Central memory CD4-positive, alpha-beta T cell (primary cell): ENCODE data around the gene LRFN4.

Experiments
- DNase-seq: peaks from one replicate; pipeline ENCODE4 v3.0.0; 2022

The LRFN4 gene

DNA sequence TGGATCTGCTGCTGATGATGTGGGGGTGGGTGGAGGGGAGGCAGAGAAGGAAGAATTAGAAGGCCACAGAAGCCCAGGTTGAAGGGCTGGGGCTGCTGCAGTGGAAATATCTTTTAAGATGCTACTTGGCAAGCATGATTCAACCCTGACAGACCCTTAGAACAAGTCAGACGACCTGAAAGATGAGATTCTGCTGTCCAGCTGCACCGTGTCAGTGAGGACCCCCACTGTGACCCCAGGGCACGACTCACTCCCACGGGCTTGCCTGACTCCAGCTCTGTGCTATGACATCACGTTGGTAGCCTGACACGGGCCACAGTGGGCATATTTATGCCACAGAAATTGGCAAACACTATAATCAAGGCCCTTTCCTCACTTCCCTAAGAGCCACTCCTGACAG is 36.0 kb downstream of the LRFN4 start:
- DNase-seq, result no peak

DNA sequence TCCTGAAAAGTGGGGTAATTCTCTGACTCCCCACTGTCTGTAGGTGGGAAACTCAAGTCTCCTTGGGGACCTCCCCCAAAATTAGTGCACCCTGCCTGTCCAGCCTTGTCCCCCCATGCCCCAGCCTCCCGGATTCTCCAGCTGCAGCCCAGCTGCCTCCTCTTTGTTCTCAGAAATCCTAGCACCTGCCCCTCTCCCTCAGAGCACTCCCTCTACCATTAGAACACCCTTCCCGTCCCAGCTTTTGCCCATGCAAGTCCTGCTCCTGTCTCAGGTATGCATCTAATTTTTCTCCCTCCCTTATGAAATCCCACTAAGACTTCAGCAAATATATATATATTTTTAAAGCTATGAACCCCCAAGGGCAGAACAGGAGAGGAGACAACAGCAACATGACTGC is 37.3 kb downstream of the LRFN4 start:
- DNase-seq, result no peak

DNA sequence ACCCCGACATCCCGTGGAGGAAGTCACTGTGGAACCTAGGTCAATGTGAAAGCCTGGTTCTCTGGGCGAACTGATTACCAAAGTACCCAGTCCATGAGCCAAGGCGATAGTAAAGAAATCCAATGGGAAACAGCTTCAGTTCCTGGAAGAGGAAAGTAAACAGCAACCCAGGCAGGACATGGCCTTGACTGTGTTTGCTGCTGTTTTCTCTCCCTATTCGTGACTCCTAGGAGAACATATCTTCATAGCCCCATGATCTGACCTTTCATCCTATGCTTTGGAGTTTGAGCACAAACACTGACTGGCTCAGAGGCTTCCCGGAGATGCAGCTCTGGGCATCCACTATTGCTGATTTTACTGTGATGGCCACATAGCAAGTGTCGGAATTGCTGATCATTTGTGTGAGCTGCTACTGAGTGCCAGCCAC is 45.1 kb downstream of the LRFN4 start:
- DNase-seq, result no peak

DNA sequence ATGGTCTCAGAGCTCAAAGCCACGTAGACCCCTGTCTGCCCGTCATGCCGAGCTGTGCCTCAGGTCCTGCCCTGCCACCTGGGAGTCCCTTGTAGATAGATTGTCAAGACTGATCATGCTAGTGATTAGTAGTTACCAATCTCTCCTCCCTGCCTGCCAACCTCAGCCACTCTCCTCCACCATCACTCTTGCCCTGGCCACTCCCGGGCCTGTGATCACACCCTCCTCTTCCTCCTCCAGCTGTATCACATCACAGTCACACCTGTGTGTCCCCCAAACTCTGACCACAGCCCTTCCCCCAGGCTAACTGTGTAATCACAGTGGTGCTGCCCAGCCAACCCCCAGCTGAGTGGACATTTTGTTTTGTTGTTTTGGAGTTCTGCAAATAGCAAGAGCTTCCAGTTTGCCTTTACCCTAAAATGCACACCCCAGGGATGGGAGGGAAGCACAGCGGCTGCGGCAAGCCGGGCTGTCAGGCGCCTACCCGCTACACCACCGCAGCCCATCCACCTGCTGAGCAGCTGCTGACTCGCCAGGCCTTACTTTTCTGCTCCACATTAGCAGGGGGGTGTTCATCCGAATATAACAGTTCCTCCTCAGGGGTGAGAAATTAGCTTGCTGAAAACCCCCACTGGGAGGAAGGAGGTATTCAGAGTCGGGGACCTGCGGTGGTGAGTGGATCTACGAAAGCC is 45.8 kb downstream of the LRFN4 start:
- DNase-seq, result no peak

DNA sequence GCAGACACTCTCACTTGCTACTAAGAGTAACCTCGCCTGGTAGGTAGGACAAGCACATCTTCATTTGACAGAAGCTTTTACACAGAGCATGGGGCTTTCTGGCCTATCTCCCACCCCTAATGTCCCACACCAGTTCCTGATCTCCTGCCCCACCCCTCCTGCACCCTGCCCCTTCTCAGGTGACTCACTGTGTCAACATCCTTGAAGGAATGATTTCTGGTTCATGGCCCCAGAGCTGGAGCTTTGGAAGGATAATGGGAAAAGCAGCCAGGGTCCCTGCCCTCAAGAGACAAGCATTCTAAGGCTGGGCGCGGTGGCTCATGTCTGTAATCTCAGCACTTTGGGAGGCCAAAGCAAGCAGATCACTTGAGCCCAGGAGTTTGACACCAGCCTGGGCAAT is 47.2 kb downstream of the LRFN4 start:
- DNase-seq, result no peak

DNA sequence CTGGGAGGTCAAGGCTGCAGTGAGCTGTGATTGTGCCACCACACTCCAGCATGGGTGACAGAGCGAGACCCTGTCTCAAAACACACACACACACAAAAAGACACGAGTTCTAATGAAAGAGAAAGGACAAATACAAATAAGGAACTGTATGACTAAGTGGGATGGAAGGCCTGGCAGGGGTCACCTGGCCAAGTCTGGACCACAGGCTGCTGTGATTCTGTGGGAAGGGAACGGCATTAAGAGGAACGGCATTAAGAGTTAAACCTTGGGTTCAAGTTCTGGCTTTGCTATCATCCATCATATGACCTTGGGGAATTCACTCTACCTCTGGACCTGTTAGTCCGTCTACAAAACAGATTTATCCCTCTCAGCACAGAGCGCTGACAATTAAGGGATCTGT is 47.7 kb downstream of the LRFN4 start:
- DNase-seq, result no peak

DNA sequence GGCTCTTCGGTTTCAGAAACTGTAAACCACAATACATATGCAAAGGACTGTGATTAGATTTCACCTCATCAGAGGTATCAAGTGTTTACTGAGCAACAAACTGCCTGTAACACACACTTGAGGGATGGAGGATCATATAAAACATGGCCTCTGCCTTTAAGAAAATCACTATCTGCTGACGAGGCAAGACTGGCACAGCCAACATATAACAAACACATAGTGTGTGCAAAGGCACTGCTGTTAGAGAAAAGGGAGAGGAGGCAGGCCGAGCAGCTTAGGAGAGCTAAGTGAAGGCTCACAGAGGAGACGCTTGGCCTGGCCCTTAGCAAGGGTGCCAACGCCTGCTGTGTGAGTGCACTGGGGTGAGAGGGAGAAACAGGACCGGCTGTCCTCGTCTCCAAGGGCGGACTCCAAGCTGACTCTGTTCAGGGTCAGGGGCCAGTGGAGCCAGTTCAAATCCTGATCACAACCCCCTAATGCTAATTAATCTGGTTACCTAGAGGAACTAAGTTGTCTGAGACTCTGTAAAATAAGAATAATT is 48.2 kb downstream of the LRFN4 start:
- no peak for DNase-seq

DNA sequence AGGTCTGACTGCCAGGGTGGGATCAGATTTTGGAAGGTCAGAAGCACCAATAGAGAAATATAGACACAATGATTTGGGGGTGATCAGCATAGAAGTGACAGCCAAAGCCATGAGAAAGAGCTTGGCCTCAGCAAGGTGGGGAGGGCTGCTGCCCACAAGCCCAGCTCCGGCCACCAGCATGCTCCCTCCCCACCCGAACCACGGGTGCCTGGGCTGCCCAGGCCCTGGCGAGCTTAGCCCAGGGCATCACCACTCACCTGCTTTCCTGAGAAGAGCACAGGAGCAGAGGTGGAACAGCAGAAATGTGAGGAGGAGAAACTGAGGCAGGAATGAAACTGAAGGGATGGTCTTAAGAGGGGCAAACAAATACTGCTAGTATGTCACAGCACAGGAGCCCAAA is 48.8 kb downstream of the LRFN4 start:
- no peak for DNase-seq

DNA sequence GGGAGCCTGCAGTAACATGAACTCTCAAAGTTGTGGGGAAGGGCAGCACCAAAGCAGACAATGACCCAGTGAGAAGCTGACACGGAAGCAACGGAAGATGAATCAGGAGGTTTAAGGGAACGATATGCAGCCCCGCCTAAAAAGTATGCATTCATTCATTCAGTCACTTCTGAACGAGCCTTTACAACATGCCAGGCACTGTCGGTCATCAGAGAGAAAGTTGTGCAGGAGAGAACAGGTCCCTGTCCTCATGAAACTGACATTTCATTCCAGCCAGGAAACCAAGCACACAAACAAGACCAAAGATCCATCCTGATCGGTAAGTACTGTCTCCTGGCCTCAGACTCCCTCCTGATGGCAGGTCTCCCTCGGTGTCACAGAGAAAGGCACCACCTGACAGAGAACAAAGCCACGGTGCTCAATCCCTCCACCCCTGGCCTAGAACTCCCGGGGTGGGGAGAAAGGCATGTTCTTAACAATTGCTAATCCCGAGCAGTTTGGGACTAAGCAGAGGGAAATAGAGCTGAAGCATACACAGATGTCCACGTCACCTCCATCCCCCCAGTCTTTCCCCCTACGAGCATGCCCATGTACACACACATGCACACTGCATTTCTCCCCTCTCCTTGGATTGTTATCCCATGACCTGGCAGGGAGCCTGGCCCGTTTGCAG is 49.3 kb downstream of the LRFN4 start:
- DNase-seq, result no peak

DNA sequence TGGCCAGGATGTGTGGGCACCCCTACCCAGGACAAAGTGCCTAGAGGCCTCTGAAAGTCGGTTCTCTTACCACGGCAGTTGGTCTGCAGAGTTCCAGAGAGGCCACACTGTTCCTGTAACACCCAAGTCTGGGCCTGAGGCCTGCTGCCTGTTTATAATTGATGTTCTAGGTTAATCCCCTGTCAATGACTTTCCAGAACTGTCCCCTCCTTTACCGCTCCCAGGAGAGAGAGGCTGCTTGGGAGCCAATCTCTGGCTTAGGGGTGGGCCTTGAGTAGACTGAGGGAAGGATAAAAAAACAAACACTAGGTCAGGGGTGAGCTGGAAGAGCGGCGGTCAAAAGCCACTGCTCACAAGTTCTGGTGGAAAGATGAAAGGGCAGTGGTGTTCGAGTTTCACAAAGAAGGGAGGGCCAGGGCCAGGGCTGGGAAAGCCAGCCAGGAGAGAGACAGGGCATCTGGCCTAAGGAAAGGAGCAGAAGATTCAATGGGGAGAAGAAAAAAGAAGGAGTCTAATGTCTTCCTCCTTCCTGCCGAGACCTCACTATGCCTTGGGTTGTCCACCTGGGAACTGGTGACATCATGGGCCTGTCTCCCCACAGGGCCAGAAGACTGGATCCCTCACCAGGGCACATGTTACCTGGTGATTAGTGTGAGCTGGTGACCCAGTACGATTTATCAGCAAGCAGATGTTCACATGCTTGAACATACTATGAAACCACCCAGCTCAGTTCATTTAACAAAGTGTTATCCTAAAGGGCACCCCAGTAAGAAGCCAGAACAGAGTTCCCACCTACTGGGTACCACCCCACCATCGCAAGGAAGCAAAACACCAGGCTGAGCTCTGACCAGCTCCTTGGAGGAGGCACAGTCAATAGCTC is 51.1 kb downstream of the LRFN4 start:
- no peak for DNase-seq

DNA sequence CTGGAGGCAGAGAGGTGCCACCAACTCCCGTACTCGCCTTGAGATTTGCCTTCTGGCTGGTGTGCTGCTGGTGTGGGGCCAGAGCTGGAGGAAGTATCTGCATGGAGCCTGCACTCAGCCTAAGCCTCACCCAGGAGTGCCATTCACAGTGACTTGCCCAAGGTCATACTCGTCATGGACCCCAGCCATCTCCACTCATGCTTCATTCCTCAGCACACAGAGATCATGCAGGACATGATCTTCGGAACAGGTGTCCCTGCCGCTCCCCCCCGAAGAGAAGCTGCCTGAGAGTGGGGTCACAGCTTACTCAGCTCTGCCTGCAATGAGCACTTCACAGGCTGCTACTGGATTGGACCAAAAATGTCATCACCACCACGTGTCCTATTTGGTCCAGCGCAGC is 52.3 kb downstream of the LRFN4 start:
- DNase-seq, result no peak

DNA sequence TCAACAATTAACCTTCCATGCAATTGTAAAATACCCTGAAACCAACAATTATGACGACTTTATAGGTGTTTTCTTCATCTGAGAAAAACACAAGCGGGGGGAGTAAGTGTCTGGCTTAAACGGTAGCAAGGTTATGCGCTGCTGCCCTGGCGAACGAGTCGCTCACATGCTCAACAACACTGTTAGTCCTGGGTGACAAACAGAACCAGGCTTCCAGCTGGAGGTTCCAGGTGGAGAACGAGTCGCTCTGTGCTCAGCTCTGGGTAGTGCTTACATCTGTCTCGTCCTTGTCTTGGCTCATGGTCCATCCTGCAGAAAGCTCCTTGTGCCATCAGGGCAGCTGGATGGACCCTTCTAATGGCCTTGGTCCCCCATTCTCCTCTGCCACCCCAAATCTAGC is 53.2 kb downstream of the LRFN4 start:
- no peak for DNase-seq
